Measurements from ENCODE around the gene MEGF10.

DNA sequence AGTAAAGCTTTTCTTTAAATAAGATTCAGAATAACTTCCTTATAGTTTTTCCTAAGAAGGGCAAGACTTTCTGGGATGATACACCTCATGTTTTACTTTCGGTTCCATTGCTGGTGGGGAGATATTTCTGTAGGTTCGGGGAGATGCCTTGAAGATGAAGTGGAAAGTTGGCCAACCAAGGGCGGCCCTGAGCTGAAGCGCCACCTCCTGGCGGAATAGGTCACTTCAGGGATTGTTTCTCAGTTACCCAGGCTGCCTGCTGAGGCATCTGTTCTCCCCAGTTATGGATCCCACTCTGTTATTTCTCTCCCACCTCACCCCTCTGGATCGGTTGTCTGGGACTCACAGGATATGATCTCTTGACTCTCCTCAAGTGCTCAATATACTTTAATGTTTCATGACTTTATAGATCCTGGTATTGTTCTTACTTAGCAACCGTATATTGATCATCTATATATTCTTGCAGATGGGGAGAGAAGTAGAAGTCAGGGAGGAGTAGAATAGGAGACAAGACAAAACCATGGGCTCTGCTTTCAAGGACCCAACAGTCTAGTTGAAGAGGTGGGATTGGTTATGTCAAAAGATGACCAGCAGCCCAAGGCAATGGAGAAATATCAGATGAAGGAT is 23.4 kb downstream of the MEGF10 start:
- TF ChIP-seq, protein P1, sequence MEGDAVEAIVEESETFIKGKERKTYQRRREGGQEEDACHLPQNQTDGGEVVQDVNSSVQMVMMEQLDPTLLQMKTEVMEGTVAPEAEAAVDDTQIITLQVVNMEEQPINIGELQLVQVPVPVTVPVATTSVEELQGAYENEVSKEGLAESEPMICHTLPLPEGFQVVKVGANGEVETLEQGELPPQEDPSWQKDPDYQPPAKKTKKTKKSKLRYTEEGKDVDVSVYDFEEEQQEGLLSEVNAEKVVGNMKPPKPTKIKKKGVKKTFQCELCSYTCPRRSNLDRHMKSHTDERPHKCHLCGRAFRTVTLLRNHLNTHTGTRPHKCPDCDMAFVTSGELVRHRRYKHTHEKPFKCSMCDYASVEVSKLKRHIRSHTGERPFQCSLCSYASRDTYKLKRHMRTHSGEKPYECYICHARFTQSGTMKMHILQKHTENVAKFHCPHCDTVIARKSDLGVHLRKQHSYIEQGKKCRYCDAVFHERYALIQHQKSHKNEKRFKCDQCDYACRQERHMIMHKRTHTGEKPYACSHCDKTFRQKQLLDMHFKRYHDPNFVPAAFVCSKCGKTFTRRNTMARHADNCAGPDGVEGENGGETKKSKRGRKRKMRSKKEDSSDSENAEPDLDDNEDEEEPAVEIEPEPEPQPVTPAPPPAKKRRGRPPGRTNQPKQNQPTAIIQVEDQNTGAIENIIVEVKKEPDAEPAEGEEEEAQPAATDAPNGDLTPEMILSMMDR (IDR thresholded peaks at IDR 0.05): peak; percentile 13 to 73
- TF ChIP-seq POLR2AphosphoS5 (IDR thresholded peaks at IDR 0.05) (no peak), POLR2A (IDR thresholded peaks at IDR 0.05) (no peak), EP300 (IDR thresholded peaks at IDR 0.05) (no peak)
